ENCODE results near the gene FBLL1. TPM values are rescaled to one million over a fixed set of nuclear protein-coding genes. Genes with fewer than 3 reads are reported as not detected.

Gene FBLL1
- total RNA-seq, 1 donor from 2014 or later = not detected

DNA sequence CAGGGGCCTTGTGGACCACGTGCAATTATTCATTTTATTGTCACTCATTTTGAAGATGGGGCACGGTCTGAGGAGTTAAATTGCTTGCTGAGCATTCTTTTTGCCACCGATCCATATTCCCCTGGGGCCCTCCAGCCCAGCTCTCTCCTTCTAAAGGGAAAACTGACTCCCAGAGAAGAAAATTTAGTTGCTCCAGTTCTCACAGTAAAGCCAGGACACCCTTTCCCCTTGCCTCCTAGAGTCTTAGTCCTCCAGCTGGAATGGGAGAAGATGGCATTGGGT, 51.1 kb downstream of the FBLL1 start:
- Histone ChIP-seq H3K27me3 (no peaks in the 10 kb centered on the region), H3K27ac (peak overlapping the region; percentile 95 to 98), H3K36me3 (no peaks in the 10 kb centered on the region), H3K4me1 (peaks cover 4 to 14% of the 10 kb centered on the region in 2 donors), H3K4me3 (peak overlapping the region; percentile 35 to 85), H3K9me3 (no peaks in the 10 kb centered on the region)
- TF ChIP-seq CTCF (IDR thresholded peaks at IDR 0.05) = no peak
- no peak for DNase-seq (ENCODE audit: low spot score in 2 of 2)
- intact Hi-C loops (cut with DNase I) = no loop called here

Other genes with a start within 250 kb of the FBLL1 start
- gene WWC1, start 237.7 kb upstream of the FBLL1 start, total RNA-seq = not detected
- 24.5 TPM for gene RARS1, start 42.8 kb upstream of the FBLL1 start, total RNA-seq
- 20.9 TPM for gene PANK3, start 50.1 kb downstream of the FBLL1 start, total RNA-seq